Natural killer cell (primary cell): Measurements from ENCODE around the gene SORCS2. TPM values are rescaled to one million over a fixed set of nuclear protein-coding genes. Genes with fewer than 3 reads are reported as not detected.

Experiments used
- ATAC-seq, 3 donors: fragments of 150-1000 bp in 2 of 3; fragments of 200-7000 bp in 1 of 3; cut with Tn5 transposase; 1 replicate in 1 of 3; 2 replicates in 2 of 3; pipeline ENCODE4 v1.10.0; 2021; ENCODE audit warnings: mild to moderate bottlenecking in 2 of 3, moderate library complexity in 2 of 3
- DNase-seq, 2 donors: peaks; one replicate each; pipeline versions ENCODE4 v3.0.0 to v3.0.0-alpha.2; 2013 to 2021; ENCODE audit warnings: mixed read lengths in 1 of 2
- H3K27ac ChIP-seq: one replicate; pipeline ENCODE4 v1.5.1; 2013; ENCODE audit warnings: mild to moderate bottlenecking, low read length
- H3K27me3 ChIP-seq: one replicate; pipeline ENCODE4 v1.6.1; 2013; ENCODE audit warnings: low read length; ENCODE audit not compliant: control insufficient read depth, insufficient read depth
- H3K36me3 ChIP-seq: one replicate; pipeline ENCODE4 v1.6.1; 2013; ENCODE audit warnings: low read length; ENCODE audit not compliant: control insufficient read depth, insufficient read depth
- H3K4me1 ChIP-seq: one replicate; pipeline ENCODE4 v1.6.1; 2013; ENCODE audit warnings: low read length; ENCODE audit not compliant: control insufficient read depth, insufficient read depth
- H3K4me3 ChIP-seq: one replicate; pipeline ENCODE4 v1.5.1; 2013; ENCODE audit warnings: low read length
- H3K9me3 ChIP-seq: one replicate; pipeline ENCODE4 v1.6.1; 2013; ENCODE audit warnings: low read length; ENCODE audit not compliant: control insufficient read depth, insufficient read depth
- H3K27ac Mint-ChIP-seq, 2 donors: one replicate each; pipeline ENCODE4 v1.8.0; 2022; ENCODE audit warnings: mild to moderate bottlenecking in 2 of 2, mixed read lengths in 2 of 2, moderate library complexity in 1 of 2
- H3K27me3 Mint-ChIP-seq, 2 donors: one replicate each; pipeline ENCODE4 v1.8.0; 2022; ENCODE audit warnings: low read depth in 2 of 2, mixed read lengths in 2 of 2
- H3K36me3 Mint-ChIP-seq: one replicate; pipeline ENCODE4 v1.8.0; 2022; ENCODE audit warnings: mixed read lengths
- H3K4me1 Mint-ChIP-seq, 2 donors: one replicate each; pipeline ENCODE4 v1.8.0; 2022; ENCODE audit warnings: mixed read lengths in 2 of 2
- H3K4me3 Mint-ChIP-seq: one replicate; pipeline ENCODE4 v1.8.0; 2022; ENCODE audit warnings: mild to moderate bottlenecking, moderate library complexity, mixed read lengths
- H3K9me3 Mint-ChIP-seq, 2 donors: one replicate each; pipeline ENCODE4 v1.8.0; 2022; ENCODE audit warnings: mixed read lengths in 2 of 2
- CTCF ChIP-seq: fragments of 200-600 bp; IDR thresholded peaks from one replicate; pipeline ENCODE4 v1.8.0; 2022; ENCODE audit warnings: antibody characterized with exemption
- WGBS: methylation state at CpG from one replicate; pipeline ENCODE4 v1.1.7; 2013; ENCODE audit warnings: missing lambda C conversion rate; ENCODE audit not compliant: insufficient coverage; 5-methylcytosine and 5-hydroxymethylcytosine counted together
- intact Hi-C: fragments of 100-400 bp; cut with micrococcal nuclease; formaldehyde crosslinking; loops from one replicate; pipeline ENCODE4 v1.14.2; 2022
- total RNA-seq, 4 donors: library from RNA; stranded (reverse); fragments of 120-200 nt in 1 of 4; gene quantifications; one replicate each; pipeline versions ENCODE4 v1.2.3 to v1.2.4, GENCODE V29; 2013 to 2022

The SORCS2 gene
- total RNA-seq, 3 donors from 2014 or later (not counting 1 experiment from before 2014, with no cell fraction given) = 1.2 to 2.5 (median 1.4) TPM

GRCh38 chr4:7278981-7279380 is 86.6 kb downstream of the SORCS2 start:
- WGBS = 81% methylated on average over 4 of the region's 4 CpGs
- no peak for TF ChIP-seq CTCF
- no peak overlapping the region for H3K4me3 Mint-ChIP-seq
- H3K9me3 Mint-ChIP-seq = no peaks in the 10 kb centered on the region
- ATAC-seq (no peak), DNase-seq (no peak)
- intact Hi-C loops = no loop called here
- H3K27ac Mint-ChIP-seq = no peak overlapping the region
- H3K4me1 ChIP-seq = no peaks in the 10 kb centered on the region
- no peaks in the 10 kb centered on the region for H3K36me3 Mint-ChIP-seq
- H3K9me3 ChIP-seq = no peaks in the 10 kb centered on the region
- peaks cover 11% of the 10 kb centered on the region in 2 donors for H3K27me3 Mint-ChIP-seq
- no peak overlapping the region for H3K4me3 ChIP-seq
- no peaks in the 10 kb centered on the region for H3K36me3 ChIP-seq
- no peaks in the 10 kb centered on the region for H3K27me3 ChIP-seq
- H3K4me1 Mint-ChIP-seq = peaks cover 0 to 9% of the 10 kb centered on the region in 2 donors
- no peak overlapping the region for H3K27ac ChIP-seq

- H3K27me3 ChIP-seq = no peaks in the 10 kb centered on the region
- DNase-seq = no peak
- Mint-ChIP-seq H3K27me3 (peaks cover 8 to 11% of the 10 kb centered on the region in 2 donors), H3K4me3 (no peak overlapping the region), H3K36me3 (no peaks in the 10 kb centered on the region), H3K4me1 (peaks cover 0 to 9% of the 10 kb centered on the region in 2 donors), H3K9me3 (no peaks in the 10 kb centered on the region), H3K27ac (no peak overlapping the region)
- intact Hi-C loops = no loop called here
- no peaks in the 10 kb centered on the region for H3K36me3 ChIP-seq
- no peak overlapping the region for H3K27ac ChIP-seq
- H3K4me1 ChIP-seq = no peaks in the 10 kb centered on the region
- no peak overlapping the region for H3K4me3 ChIP-seq
- no peaks in the 10 kb centered on the region for H3K9me3 ChIP-seq
- no peak for TF ChIP-seq CTCF
- ATAC-seq = no peak
- 79% methylated on average over 6 of the region's 6 CpGs for WGBS
Measured at GRCh38 chr4:7279902-7280301, 87.6 kb downstream of the SORCS2 start.

GRCh38 chr4:7280926-7281690 is 88.8 kb downstream of the SORCS2 start:
- no peaks in the 10 kb centered on the region for H3K9me3 Mint-ChIP-seq
- no peaks in the 10 kb centered on the region for H3K36me3 ChIP-seq
- WGBS = 90% methylated on average over 24 of the region's 24 CpGs
- no peak for TF ChIP-seq CTCF
- no peaks in the 10 kb centered on the region for H3K4me1 ChIP-seq
- no peak overlapping the region for H3K27ac ChIP-seq
- DNase-seq (no peak), ATAC-seq (no peak)
- peaks cover 0 to 12% of the 10 kb centered on the region in 2 donors for H3K4me1 Mint-ChIP-seq
- H3K27me3 ChIP-seq = no peaks in the 10 kb centered on the region
- intact Hi-C loops = no loop called here
- no peak overlapping the region for H3K27ac Mint-ChIP-seq
- no peak overlapping the region for H3K4me3 Mint-ChIP-seq
- H3K36me3 Mint-ChIP-seq = no peaks in the 10 kb centered on the region
- peaks cover 9 to 14% of the 10 kb centered on the region in 2 donors for H3K27me3 Mint-ChIP-seq
- H3K4me3 ChIP-seq = no peak overlapping the region
- no peaks in the 10 kb centered on the region for H3K9me3 ChIP-seq
